ENCODE data around the gene GPC6.

GRCh38 chr13:94309997-94310855 is 1083.6 kb downstream of the GPC6 start:
- TF ChIP-seq, protein P1, sequence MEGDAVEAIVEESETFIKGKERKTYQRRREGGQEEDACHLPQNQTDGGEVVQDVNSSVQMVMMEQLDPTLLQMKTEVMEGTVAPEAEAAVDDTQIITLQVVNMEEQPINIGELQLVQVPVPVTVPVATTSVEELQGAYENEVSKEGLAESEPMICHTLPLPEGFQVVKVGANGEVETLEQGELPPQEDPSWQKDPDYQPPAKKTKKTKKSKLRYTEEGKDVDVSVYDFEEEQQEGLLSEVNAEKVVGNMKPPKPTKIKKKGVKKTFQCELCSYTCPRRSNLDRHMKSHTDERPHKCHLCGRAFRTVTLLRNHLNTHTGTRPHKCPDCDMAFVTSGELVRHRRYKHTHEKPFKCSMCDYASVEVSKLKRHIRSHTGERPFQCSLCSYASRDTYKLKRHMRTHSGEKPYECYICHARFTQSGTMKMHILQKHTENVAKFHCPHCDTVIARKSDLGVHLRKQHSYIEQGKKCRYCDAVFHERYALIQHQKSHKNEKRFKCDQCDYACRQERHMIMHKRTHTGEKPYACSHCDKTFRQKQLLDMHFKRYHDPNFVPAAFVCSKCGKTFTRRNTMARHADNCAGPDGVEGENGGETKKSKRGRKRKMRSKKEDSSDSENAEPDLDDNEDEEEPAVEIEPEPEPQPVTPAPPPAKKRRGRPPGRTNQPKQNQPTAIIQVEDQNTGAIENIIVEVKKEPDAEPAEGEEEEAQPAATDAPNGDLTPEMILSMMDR (IDR thresholded peaks at IDR 0.05; ENCODE audit: poor library complexity): no peak
- TF ChIP-seq EZH2 (IDR thresholded peaks at IDR 0.05; ENCODE audit: borderline replicate concordance): no peak
